Ascending aorta (tissue), 2 donors: ENCODE measurements around the gene SEMA4C. TPM values are rescaled to one million over a fixed set of nuclear protein-coding genes. Genes with fewer than 3 reads are reported as not detected.

ENCODE experiments used
- DNase-seq, 2 donors: peaks; one replicate each; pipeline ENCODE4 v3.0.0-alpha.2; 2019; ENCODE audit warnings: low spot score in 2 of 2
- H3K27ac ChIP-seq, 2 donors: fragments of 200-600 bp; sonication (generic); one replicate each; pipeline ENCODE4 v1.5.1; 2016 to 2017; ENCODE audit warnings: mild to moderate bottlenecking in 1 of 2
- H3K27me3 ChIP-seq: fragments of 200-600 bp; sonication (generic); one replicate; pipeline ENCODE4 v1.5.1; 2017
- H3K36me3 ChIP-seq, 2 donors: fragments of 200-600 bp; sonication (generic); one replicate each; pipeline ENCODE4 v1.5.1; 2016
- H3K4me1 ChIP-seq, 2 donors: fragments of 200-600 bp; sonication (generic); one replicate each; pipeline ENCODE4 v1.5.1; 2016 to 2017; ENCODE audit warnings: mild to moderate bottlenecking in 1 of 2
- H3K4me3 ChIP-seq, 2 donors: fragments of 200-600 bp; sonication (generic); one replicate each; pipeline ENCODE4 v1.5.1; 2016 to 2017; ENCODE audit warnings: mild to moderate bottlenecking in 1 of 2
- H3K9me3 ChIP-seq, 2 donors: fragments of 200-600 bp; sonication (generic); one replicate each; pipeline ENCODE4 v1.5.1; 2016
- CTCF ChIP-seq, 3 experiments: fragments of 200-600 bp in 2 of 3; fragments of 450-650 bp in 1 of 3; sonication (generic) in 2 of 3; IDR thresholded peaks; one replicate each; pipeline ENCODE4 v1.5.1; 2016 to 2019; ENCODE audit warnings: antibody characterized with exemption in 3 of 3, mild to moderate bottlenecking in 1 of 3, moderate library complexity in 1 of 3
- intact Hi-C: fragments of 100-400 bp; cut with DNase I; formaldehyde crosslinking; loops from one replicate; pipeline ENCODE4 v1.15.1; 2023
- total RNA-seq: library from RNA; depleted of rRNA; stranded (reverse); fragments of >200 nt; gene quantifications from one replicate; pipeline ENCODE4 v1.1.0, GENCODE V29; 2016

SEMA4C gene
- total RNA-seq, 1 donor from 2014 or later, result 56.9 TPM

- Histone ChIP-seq H3K27ac (no peak overlapping the region), H3K4me1 (peaks cover 16 to 28% of the 10 kb centered on the region in 2 donors), H3K36me3 (no peaks in the 10 kb centered on the region), H3K27me3 (no peaks in the 10 kb centered on the region), H3K9me3 (no peaks in the 10 kb centered on the region), H3K4me3 (no peak overlapping the region)
- no peak for TF ChIP-seq CTCF (IDR thresholded peaks at IDR 0.05)
- intact Hi-C loops, result loop anchor here (2.0 kb wide), 2 partner anchors 15 to 21 kb away; partner anchors contain the start of gene SEMA4C
- DNase-seq, result no peak
Measured at GRCh38 chr2:96885432-96886347, 15.8 kb upstream of the SEMA4C start.

GRCh38 chr2:96884299-96885094, 14.6 kb upstream of the SEMA4C start:
- no peaks in the 10 kb centered on the region for H3K36me3 ChIP-seq
- no peaks in the 10 kb centered on the region for H3K27me3 ChIP-seq
- H3K4me3 ChIP-seq, result no peak overlapping the region
- TF ChIP-seq CTCF (IDR thresholded peaks at IDR 0.05), result no peak
- intact Hi-C loops, result no loop called here
- peaks cover 11 to 22% of the 10 kb centered on the region in 2 donors for H3K4me1 ChIP-seq
- no peaks in the 10 kb centered on the region for H3K9me3 ChIP-seq
- no peak for DNase-seq
- no peak overlapping the region for H3K27ac ChIP-seq

DNA sequence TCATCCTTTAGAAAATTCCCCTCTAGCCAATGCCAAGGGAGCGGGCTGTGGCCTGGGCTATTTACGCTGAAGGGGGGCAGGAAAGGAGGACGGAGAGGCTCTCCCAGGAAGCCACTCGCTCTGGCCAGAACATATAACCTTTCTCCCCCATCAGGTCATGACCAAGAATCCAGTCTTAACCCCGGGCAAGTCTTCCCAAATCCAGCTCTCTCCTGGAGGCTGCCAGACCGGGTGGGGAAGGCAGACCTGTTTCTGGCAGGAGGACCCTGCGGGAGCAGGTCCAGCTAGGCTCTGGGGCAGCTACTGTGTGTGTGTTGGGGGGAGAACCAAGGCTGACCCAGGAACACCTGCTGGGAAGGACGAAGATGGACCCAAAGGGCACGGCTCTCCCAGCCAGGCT, 13.4 kb upstream of the SEMA4C start:
- no peaks in the 10 kb centered on the region for H3K27me3 ChIP-seq
- no peak overlapping the region for H3K4me3 ChIP-seq
- no peak for TF ChIP-seq CTCF (IDR thresholded peaks at IDR 0.05)
- H3K4me1 ChIP-seq, result peaks cover 10 to 14% of the 10 kb centered on the region in 2 donors
- no peak for DNase-seq
- H3K36me3 ChIP-seq, result no peaks in the 10 kb centered on the region
- no peak overlapping the region for H3K27ac ChIP-seq
- H3K9me3 ChIP-seq, result no peaks in the 10 kb centered on the region
- intact Hi-C loops, result no loop called here

GRCh38 chr2:96882906-96883305, 13.0 kb upstream of the SEMA4C start:
- intact Hi-C loops, result no loop called here
- Histone ChIP-seq H3K27me3 (no peaks in the 10 kb centered on the region), H3K4me3 (no peak overlapping the region), H3K36me3 (no peaks in the 10 kb centered on the region), H3K27ac (no peak overlapping the region), H3K4me1 (peaks cover 6 to 10% of the 10 kb centered on the region in 2 donors), H3K9me3 (no peaks in the 10 kb centered on the region)
- no peak for TF ChIP-seq CTCF (IDR thresholded peaks at IDR 0.05)
- DNase-seq, result no peak

GRCh38 chr2:96882230-96882629, 12.3 kb upstream of the SEMA4C start:
- Histone ChIP-seq H3K36me3 (no peaks in the 10 kb centered on the region), H3K4me1 (peaks cover 2 to 3% of the 10 kb centered on the region in 2 donors), H3K27me3 (no peaks in the 10 kb centered on the region), H3K27ac (no peak overlapping the region), H3K9me3 (no peaks in the 10 kb centered on the region), H3K4me3 (no peak overlapping the region)
- intact Hi-C loops, result no loop called here
- no peak for TF ChIP-seq CTCF (IDR thresholded peaks at IDR 0.05)
- no peak for DNase-seq
